ENCODE measurements around the gene GAS2.

The GAS2 gene

GRCh38 chr11:22657101-22657694, 9.2 kb upstream of the GAS2 start:
- no peak for DNase-seq (ENCODE audit: low read depth in 2 of 2)
- no peak overlapping the region for H3K4me3 ChIP-seq (replicated peaks in 1 of 2; ENCODE audit: low read depth in 2 of 2, low read length in 2 of 2)
- no peak for TF ChIP-seq CTCF (IDR thresholded peaks at IDR 0.05; ENCODE audit: low read depth, low read length)

- no peak for DNase-seq (ENCODE audit: low read depth in 2 of 2)
- TF ChIP-seq CTCF (IDR thresholded peaks at IDR 0.05; ENCODE audit: low read depth, low read length), result no peak
- H3K4me3 ChIP-seq (replicated peaks in 1 of 2; ENCODE audit: low read depth in 2 of 2, low read length in 2 of 2), result no peak overlapping the region
Observed at GRCh38 chr11:22659783-22660182, 6.6 kb upstream of the GAS2 start.

GRCh38 chr11:22666688-22667439, 453 bp downstream of the GAS2 start:
- TF ChIP-seq CTCF (IDR thresholded peaks at IDR 0.05; ENCODE audit: low read depth, low read length), result peak; percentile 3
- H3K4me3 ChIP-seq (replicated peaks in 1 of 2; ENCODE audit: low read depth in 2 of 2, low read length in 2 of 2), result peak overlapping the region; percentile 28 to 43
- peak; percentile 6 to 26 for DNase-seq (ENCODE audit: low read depth in 2 of 2)

GRCh38 chr11:22668005-22668796, 1.8 kb downstream of the GAS2 start:
- no peak for DNase-seq (ENCODE audit: low read depth in 2 of 2)
- TF ChIP-seq CTCF (IDR thresholded peaks at IDR 0.05; ENCODE audit: low read depth, low read length), result no peak
- no peak overlapping the region for H3K4me3 ChIP-seq (replicated peaks in 1 of 2; ENCODE audit: low read depth in 2 of 2, low read length in 2 of 2)

- no peak for TF ChIP-seq CTCF (IDR thresholded peaks at IDR 0.05; ENCODE audit: low read depth, low read length)
- H3K4me3 ChIP-seq (replicated peaks in 1 of 2; ENCODE audit: low read depth in 2 of 2, low read length in 2 of 2), result no peak overlapping the region
- no peak for DNase-seq (ENCODE audit: low read depth in 2 of 2)
Observed at GRCh38 chr11:22669368-22669767, 3.0 kb downstream of the GAS2 start.

GRCh38 chr11:22670830-22671229, 4.4 kb downstream of the GAS2 start:
- DNase-seq (ENCODE audit: low read depth in 2 of 2), result peak; percentile 10 to 32
- no peak overlapping the region for H3K4me3 ChIP-seq (replicated peaks in 1 of 2; ENCODE audit: low read depth in 2 of 2, low read length in 2 of 2)
- TF ChIP-seq CTCF (IDR thresholded peaks at IDR 0.05; ENCODE audit: low read depth, low read length), result peak; percentile 36
